ENCODE measurements around the gene STK33. TPM values are rescaled to one million over a fixed set of nuclear protein-coding genes. Genes with fewer than 3 reads are reported as not detected.

STK33 gene
- total RNA-seq (2021): 16.4 and 19.5 TPM in 2 replicates
- long read RNA-seq, partial matches to known transcripts: 2 of 46 reads
- long read RNA-seq, other reads (novel, unspliced or antisense): 42 of 46 reads

DNA sequence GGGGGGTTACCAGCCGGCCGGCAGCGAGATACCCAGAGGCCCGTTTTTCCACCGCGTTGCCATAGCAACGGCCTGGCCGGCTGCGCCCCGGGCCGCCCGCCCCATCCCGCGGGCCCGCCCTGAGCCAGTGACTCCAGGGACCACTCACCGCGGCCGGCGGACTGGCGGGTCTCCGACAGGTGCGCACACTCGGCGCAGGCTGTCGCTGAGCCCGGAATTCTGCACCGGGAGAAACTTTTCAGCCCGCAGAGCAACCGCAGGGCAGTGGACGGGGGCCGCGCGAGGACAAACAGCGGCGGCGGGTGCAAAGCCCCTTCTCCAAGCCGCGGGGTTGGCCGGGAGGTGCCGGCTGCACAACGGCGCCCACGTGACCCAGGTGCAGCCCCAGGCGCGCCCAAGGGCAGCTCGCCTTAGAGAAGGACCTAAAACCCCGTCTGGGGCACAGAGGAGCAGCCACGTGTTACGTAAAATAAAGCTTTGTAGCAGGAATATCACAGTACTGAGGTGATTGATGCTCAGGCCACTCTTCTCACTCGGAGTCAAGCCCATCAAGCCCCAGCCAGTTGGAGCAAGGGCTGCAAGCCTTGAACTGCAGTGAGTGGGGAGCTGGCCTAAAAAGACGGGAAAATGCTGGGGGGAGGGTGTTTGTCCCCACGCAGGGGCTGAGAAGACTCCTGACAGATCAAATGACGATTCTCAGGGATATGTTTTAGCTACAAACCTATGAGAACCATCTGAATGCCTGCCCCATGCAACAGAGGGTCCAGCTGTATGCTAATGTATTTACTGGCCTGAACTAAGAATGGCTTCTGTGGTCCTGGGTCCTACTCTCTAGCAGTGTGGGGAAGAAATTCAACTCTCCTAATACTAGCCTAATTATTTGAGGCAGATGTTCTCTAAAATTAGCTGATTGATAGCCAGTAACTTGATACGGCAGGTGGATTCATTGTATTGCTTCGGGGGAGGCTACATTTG lies at the start of gene STK33:
Gene STK33, minus strand, starts transcription at position 294 of the 975 bp plus-strand sequence. CDS start 119,323 bp downstream, outside the sequence.
- Histone ChIP-seq H3K4me1 (ENCODE audit: insufficient read depth, low read length) (no peaks in the 10 kb centered on the region; the same call in 1 of the 2 replicates), H3K23me2 (ENCODE audit: insufficient read length, low read depth, low read length, poor library complexity, severe bottlenecking) (peaks cover 13% of the 10 kb centered on the region), H2BK120ac (ENCODE audit: low read depth, low read length, poor library complexity, severe bottlenecking) (peak within 1 kb of the TSS; percentile 39), H2AFZ (ENCODE audit: low read length) (peak within 1 kb of the TSS; percentile 35), H3K4ac (ENCODE audit: low read depth, low read length) (peak within 1 kb of the TSS; percentile 20; the same call in 1 of the 2 replicates), H4K8ac (replicated peaks; ENCODE audit: insufficient read length, low read depth, low read length) (no peak within 1 kb of the TSS), H3K9ac (ENCODE audit: extremely low read depth, insufficient read length, low read length) (peak within 1 kb of the TSS; percentile 91), H4K5ac (ENCODE audit: insufficient read length, low read depth, low read length) (peak within 1 kb of the TSS; percentile 91), H2AK5ac (ENCODE audit: insufficient read length, low read length) (no peak within 1 kb of the TSS), H4K20me1 (ENCODE audit: control insufficient read depth, insufficient read depth, insufficient read length) (no peaks in the 10 kb centered on the region), H3K4me2 (ENCODE audit: insufficient read depth, insufficient read length, low read length) (peak within 1 kb of the TSS; percentile 87), H3K14ac (ENCODE audit: insufficient read depth, low read length) (peak within 1 kb of the TSS; percentile 98), H2BK5ac (ENCODE audit: insufficient read length, low read length) (no peak within 1 kb of the TSS), H2BK15ac (ENCODE audit: low read depth, low read length) (no peak within 1 kb of the TSS), H3K27me3 (ENCODE audit: insufficient read depth, low read length) (no peaks in the 10 kb centered on the region), H2BK12ac (ENCODE audit: insufficient read length, low read depth, low read length) (no peak within 1 kb of the TSS), H3K23ac (ENCODE audit: insufficient read length, low read depth, low read length) (no peak within 1 kb of the TSS), H3K18ac (ENCODE audit: insufficient read length, low read depth, low read length) (peak within 1 kb of the TSS; percentile 98), H3T11ph (ENCODE audit: low read length) (peak within 1 kb of the TSS; percentile 82), H3K9me3 (ENCODE audit: control insufficient read depth, low read depth, low read length) (no peaks in the 10 kb centered on the region), H4K91ac (ENCODE audit: insufficient read length, low read depth, low read length) (peak within 1 kb of the TSS; percentile 77), H3K27ac (ENCODE audit: insufficient read length, low read depth, low read length) (no peak within 1 kb of the TSS), H3K79me1 (ENCODE audit: insufficient read depth, low read depth, low read length, poor library complexity, severe bottlenecking) (no peaks in the 10 kb centered on the region), H2BK20ac (ENCODE audit: low read depth, low read length, poor library complexity, severe bottlenecking) (no peak within 1 kb of the TSS), H3K79me2 (ENCODE audit: insufficient read depth, low read length) (no peaks in the 10 kb centered on the region), H3K56ac (ENCODE audit: insufficient read length, low read depth, low read length) (no peak within 1 kb of the TSS)
- Mint-ChIP-seq H3K9me3 (no peaks in the 10 kb centered on the region), H3K4me1 (peaks cover 22 to 25% of the 10 kb centered on the region in 2 experiments), H3K4me3 (peak within 1 kb of the TSS; percentile 82 to 90), H3K36me3 (ENCODE audit: insufficient read depth in 1 of 3, low read depth in 3 of 3) (no peaks in the 10 kb centered on the region; a peak in 1 of 7 replicates), H3K27me3 (ENCODE audit: low read depth) (no peaks in the 10 kb centered on the region; the same call in 1 of the 2 replicates), H3K27ac (peak within 1 kb of the TSS in 2 of 3 experiments; percentile 90 to 96; a peak in 4 of 7 replicates)
- TF ChIP-seq, protein P1, sequence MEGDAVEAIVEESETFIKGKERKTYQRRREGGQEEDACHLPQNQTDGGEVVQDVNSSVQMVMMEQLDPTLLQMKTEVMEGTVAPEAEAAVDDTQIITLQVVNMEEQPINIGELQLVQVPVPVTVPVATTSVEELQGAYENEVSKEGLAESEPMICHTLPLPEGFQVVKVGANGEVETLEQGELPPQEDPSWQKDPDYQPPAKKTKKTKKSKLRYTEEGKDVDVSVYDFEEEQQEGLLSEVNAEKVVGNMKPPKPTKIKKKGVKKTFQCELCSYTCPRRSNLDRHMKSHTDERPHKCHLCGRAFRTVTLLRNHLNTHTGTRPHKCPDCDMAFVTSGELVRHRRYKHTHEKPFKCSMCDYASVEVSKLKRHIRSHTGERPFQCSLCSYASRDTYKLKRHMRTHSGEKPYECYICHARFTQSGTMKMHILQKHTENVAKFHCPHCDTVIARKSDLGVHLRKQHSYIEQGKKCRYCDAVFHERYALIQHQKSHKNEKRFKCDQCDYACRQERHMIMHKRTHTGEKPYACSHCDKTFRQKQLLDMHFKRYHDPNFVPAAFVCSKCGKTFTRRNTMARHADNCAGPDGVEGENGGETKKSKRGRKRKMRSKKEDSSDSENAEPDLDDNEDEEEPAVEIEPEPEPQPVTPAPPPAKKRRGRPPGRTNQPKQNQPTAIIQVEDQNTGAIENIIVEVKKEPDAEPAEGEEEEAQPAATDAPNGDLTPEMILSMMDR (conservative IDR thresholded peaks at IDR 0.05): no peak
- WGBS (ENCODE audit: extremely low coverage, insufficient read length, low lambda C conversion rate): no CpG with 5 or more reads among the region's 55 CpGs
- DNase-seq: peak; percentile 86

Data from H9 (cell line).